ENCODE measurements around the gene ZNF274. TPM values are rescaled to one million over a fixed set of nuclear protein-coding genes. Genes with fewer than 3 reads are reported as not detected.

ZNF274 gene
- polyA plus RNA-seq, 1 of the 3 experiments (the other 2 are of a cell fraction): 3.1 TPM

GRCh38 chr19:58203814-58204475, 21.1 kb downstream of the ZNF274 start:
- Histone ChIP-seq H3K4me2 (no peak overlapping the region), H3K27me3 (ENCODE audit: insufficient read depth) (no peaks in the 10 kb centered on the region), H3K9me2 (no peaks in the 10 kb centered on the region), H3K27ac (ENCODE audit: low read depth in 2 of 2, low read length in 1 of 2) (no peak overlapping the region), H3K9ac (no peak overlapping the region), H3K79me2 (ENCODE audit: insufficient read depth) (no peaks in the 10 kb centered on the region), H3K4me1 (ENCODE audit: control insufficient read depth in 1 of 2, insufficient read depth in 2 of 2, low read depth in 1 of 2, low read length in 1 of 2) (no peaks in the 10 kb centered on the region), H3F3A (replicated peaks; ENCODE audit: insufficient read depth) (no peaks in the 10 kb centered on the region), H3K36me3 (replicated peaks in 1 of 2; ENCODE audit: control insufficient read depth in 1 of 2, insufficient read depth in 2 of 2, low read length in 1 of 2) (peaks cover 0 to 14% of the 10 kb centered on the region in 2 experiments), H4K20me1 (ENCODE audit: insufficient read depth) (no peaks in the 10 kb centered on the region), H3K9me3 (peaks cover 5% of the 10 kb centered on the region), H2AFZ (ENCODE audit: low read depth) (no peak overlapping the region), H3K4me3 (ENCODE audit: low read depth in 2 of 2, low read length in 1 of 2) (no peak overlapping the region; a peak in 1 of 4 replicates)
- no peak for DNase-seq
- TF ChIP-seq PBX3 (IDR thresholded peaks at IDR 0.05): no peak
- TF ChIP-seq POLR2AphosphoS5 (IDR thresholded peaks at IDR 0.05; ENCODE audit: low read depth, low read length): no peak
- TF ChIP-seq MXI1 (IDR thresholded peaks at IDR 0.05; ENCODE audit: low read depth, low read length): no peak
- TF ChIP-seq MEF2A (IDR thresholded peaks at IDR 0.05; ENCODE audit: borderline replicate concordance, low read depth): no peak
- TF ChIP-seq IRF3 (IDR thresholded peaks at IDR 0.05; ENCODE audit: low read depth, low read length): no peak
- no peak for TF ChIP-seq TCF12 (IDR thresholded peaks at IDR 0.05)
- TF ChIP-seq TAF1 (IDR thresholded peaks at IDR 0.05; ENCODE audit: borderline replicate concordance, low read depth, low read length): no peak
- 82% methylated on average over 43 of the region's 49 CpGs for WGBS (ENCODE audit: low lambda C conversion rate)
- ChIA-PET CTCF (no interaction called here), POLR2A (interaction anchor here (1.0 kb wide), 1 partner anchor 61 kb away, joined by 3 read pairs; no protein-coding TSS in a partner anchor)

- no peak for DNase-seq
- CTCF ChIA-PET: no interaction called here
- no peaks in the 10 kb centered on the region for H3K4me1 ChIP-seq (ENCODE audit: control insufficient read depth in 1 of 2, insufficient read depth in 2 of 2, low read depth in 1 of 2, low read length in 1 of 2)
- H3K4me3 ChIP-seq (ENCODE audit: low read depth in 2 of 2, low read length in 1 of 2): no peak overlapping the region
- H3K4me2 ChIP-seq: no peak overlapping the region
- 71% methylated on average over 15 of the region's 15 CpGs for WGBS (ENCODE audit: low lambda C conversion rate)
- H3K36me3 ChIP-seq (replicated peaks in 1 of 2; ENCODE audit: control insufficient read depth in 1 of 2, insufficient read depth in 2 of 2, low read length in 1 of 2): peaks cover 0 to 14% of the 10 kb centered on the region in 2 experiments
- H3K27me3 ChIP-seq (ENCODE audit: insufficient read depth): no peaks in the 10 kb centered on the region
- no peaks in the 10 kb centered on the region for H4K20me1 ChIP-seq (ENCODE audit: insufficient read depth)
- TF ChIP-seq TAF1 (IDR thresholded peaks at IDR 0.05; ENCODE audit: borderline replicate concordance, low read depth, low read length): no peak
- no peak for TF ChIP-seq POLR2AphosphoS5 (IDR thresholded peaks at IDR 0.05; ENCODE audit: low read depth, low read length)
- TF ChIP-seq FOXJ3 (CRISPR knock-in tag; IDR thresholded peaks at IDR 0.05): no peak
- POLR2A ChIA-PET: no interaction called here
- H2AFZ ChIP-seq (ENCODE audit: low read depth): no peak overlapping the region
- no peaks in the 10 kb centered on the region for H3K79me2 ChIP-seq (ENCODE audit: insufficient read depth)
- peaks cover 5% of the 10 kb centered on the region; the same call in 1 of the 2 replicates for H3K9me3 ChIP-seq
- H3F3A ChIP-seq (replicated peaks; ENCODE audit: insufficient read depth): no peaks in the 10 kb centered on the region
- H3K9me2 ChIP-seq: no peaks in the 10 kb centered on the region
- no peak overlapping the region for H3K9ac ChIP-seq
- H3K27ac ChIP-seq (ENCODE audit: low read depth in 2 of 2, low read length in 1 of 2): no peak overlapping the region
These were observed 21.7 kb downstream of the ZNF274 start for GRCh38 chr19:58204566-58204965.

GRCh38 chr19:58209577-58209976, 26.7 kb downstream of the ZNF274 start:
- Histone ChIP-seq H3K9ac (no peak overlapping the region), H3F3A (replicated peaks; ENCODE audit: insufficient read depth) (no peaks in the 10 kb centered on the region), H3K36me3 (replicated peaks in 1 of 2; ENCODE audit: control insufficient read depth in 1 of 2, insufficient read depth in 2 of 2, low read length in 1 of 2) (peaks cover 14 to 27% of the 10 kb centered on the region in 2 experiments), H3K9me2 (no peaks in the 10 kb centered on the region), H2AFZ (ENCODE audit: low read depth) (no peak overlapping the region), H3K4me1 (ENCODE audit: control insufficient read depth in 1 of 2, insufficient read depth in 2 of 2, low read depth in 1 of 2, low read length in 1 of 2) (no peaks in the 10 kb centered on the region), H3K4me2 (no peak overlapping the region), H3K27me3 (ENCODE audit: insufficient read depth) (no peaks in the 10 kb centered on the region), H3K27ac (ENCODE audit: low read depth in 2 of 2, low read length in 1 of 2) (no peak overlapping the region), H3K9me3 (no peaks in the 10 kb centered on the region; the same call in 1 of the 2 replicates), H4K20me1 (ENCODE audit: insufficient read depth) (no peaks in the 10 kb centered on the region), H3K79me2 (ENCODE audit: insufficient read depth) (no peaks in the 10 kb centered on the region), H3K4me3 (ENCODE audit: low read depth in 2 of 2, low read length in 1 of 2) (no peak overlapping the region; a peak in 1 of 4 replicates)
- DNase-seq: no peak
- WGBS (ENCODE audit: low lambda C conversion rate): 73% methylated on average over 8 of the region's 8 CpGs
- CTCF ChIA-PET: no interaction called here
- POLR2A ChIA-PET: no interaction called here
- TF ChIP-seq SMC3 (IDR thresholded peaks at IDR 0.05; ENCODE audit: low read depth, low read length) (no peak), FOSL2 (IDR thresholded peaks at IDR 0.05; ENCODE audit: borderline replicate concordance, low read depth) (no peak), ZBTB33 (IDR thresholded peaks at IDR 0.05; ENCODE audit: borderline replicate concordance, low read depth) (no peak), RAD21 (IDR thresholded peaks at IDR 0.05; ENCODE audit: low read length) (no peak), EP300 (IDR thresholded peaks at IDR 0.05; ENCODE audit: borderline replicate concordance in 1 of 2, low read depth in 1 of 2, low read length in 1 of 2) (no peak), RCOR1 (IDR thresholded peaks at IDR 0.05; ENCODE audit: low read length) (no peak), USF2 (IDR thresholded peaks at IDR 0.05; ENCODE audit: borderline replicate concordance, low read depth, low read length) (no peak), TAF1 (IDR thresholded peaks at IDR 0.05; ENCODE audit: borderline replicate concordance, low read depth, low read length) (no peak), TCF12 (IDR thresholded peaks at IDR 0.05) (no peak), FOXJ3 (CRISPR knock-in tag; IDR thresholded peaks at IDR 0.05) (no peak), FOXM1 (IDR thresholded peaks at IDR 0.05; ENCODE audit: low read depth) (no peak)
